Measurements from ENCODE around the gene WWC2. TPM values are rescaled to one million over a fixed set of nuclear protein-coding genes. Genes with fewer than 3 reads are reported as not detected.

The WWC2 gene
- total and polyA plus RNA-seq, 2 experiments from 2014 or later, result 18.8 to 30.2 TPM

DNA sequence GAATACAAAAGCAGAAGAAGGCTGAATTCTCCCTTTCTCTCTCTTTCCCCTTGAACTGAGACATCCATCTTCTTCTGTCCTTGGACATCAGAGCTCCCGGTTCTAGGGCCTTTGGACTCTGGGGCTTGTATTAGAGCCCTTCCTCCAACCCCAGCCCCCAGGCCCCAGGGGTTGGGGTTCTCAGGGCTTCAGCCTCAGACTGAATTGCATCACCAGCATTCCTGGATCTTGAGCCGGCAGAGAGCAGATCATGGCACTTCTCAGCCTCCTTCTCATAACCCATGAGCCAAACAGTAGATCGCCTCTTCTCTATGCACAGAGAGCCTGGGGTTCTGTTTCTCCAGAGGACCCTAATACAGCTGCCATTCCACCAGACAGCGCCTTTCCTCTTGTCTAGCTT is 248.5 kb downstream of the WWC2 start:
- H3K9me3 ChIP-seq (ENCODE audit: low read depth), result no peaks in the 10 kb centered on the region
- TF ChIP-seq, protein P1, sequence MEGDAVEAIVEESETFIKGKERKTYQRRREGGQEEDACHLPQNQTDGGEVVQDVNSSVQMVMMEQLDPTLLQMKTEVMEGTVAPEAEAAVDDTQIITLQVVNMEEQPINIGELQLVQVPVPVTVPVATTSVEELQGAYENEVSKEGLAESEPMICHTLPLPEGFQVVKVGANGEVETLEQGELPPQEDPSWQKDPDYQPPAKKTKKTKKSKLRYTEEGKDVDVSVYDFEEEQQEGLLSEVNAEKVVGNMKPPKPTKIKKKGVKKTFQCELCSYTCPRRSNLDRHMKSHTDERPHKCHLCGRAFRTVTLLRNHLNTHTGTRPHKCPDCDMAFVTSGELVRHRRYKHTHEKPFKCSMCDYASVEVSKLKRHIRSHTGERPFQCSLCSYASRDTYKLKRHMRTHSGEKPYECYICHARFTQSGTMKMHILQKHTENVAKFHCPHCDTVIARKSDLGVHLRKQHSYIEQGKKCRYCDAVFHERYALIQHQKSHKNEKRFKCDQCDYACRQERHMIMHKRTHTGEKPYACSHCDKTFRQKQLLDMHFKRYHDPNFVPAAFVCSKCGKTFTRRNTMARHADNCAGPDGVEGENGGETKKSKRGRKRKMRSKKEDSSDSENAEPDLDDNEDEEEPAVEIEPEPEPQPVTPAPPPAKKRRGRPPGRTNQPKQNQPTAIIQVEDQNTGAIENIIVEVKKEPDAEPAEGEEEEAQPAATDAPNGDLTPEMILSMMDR (IDR thresholded peaks at IDR 0.05; ENCODE audit: low read depth, low read length), result no peak
- H3K4me1 ChIP-seq (ENCODE audit: low read depth), result no peaks in the 10 kb centered on the region
- H3K4me3 ChIP-seq, result no peak overlapping the region
- DNase-seq (ENCODE audit: low read depth in 1 of 2, low spot score in 1 of 2), result peak in 1 of 2 donors; percentile 51
- H3K27ac ChIP-seq, result no peak overlapping the region
- no peaks in the 10 kb centered on the region for H3K27me3 ChIP-seq
- H3K36me3 ChIP-seq, result no peaks in the 10 kb centered on the region

DNA sequence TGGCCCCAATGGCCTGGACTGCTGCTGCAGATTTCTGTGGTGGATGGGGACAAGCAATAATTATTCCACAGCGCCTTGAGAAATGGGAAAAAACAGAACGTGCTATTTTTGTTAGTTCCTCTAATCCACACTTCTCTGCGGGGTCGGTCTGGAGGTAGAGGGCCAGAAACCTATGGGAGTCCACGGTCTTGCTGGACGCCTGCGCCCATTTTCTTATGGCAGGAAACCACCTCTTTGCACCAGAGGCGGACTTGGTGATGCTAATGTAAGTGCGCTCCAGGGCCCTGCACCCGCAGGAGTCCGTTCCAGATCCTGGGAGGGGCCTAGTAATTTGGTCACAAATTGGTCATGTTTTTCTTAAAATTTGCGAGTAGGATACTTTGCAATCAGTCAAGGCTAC is 249.1 kb downstream of the WWC2 start:
- no peaks in the 10 kb centered on the region for H3K27me3 ChIP-seq
- DNase-seq (ENCODE audit: low read depth in 1 of 2, low spot score in 1 of 2), result no peak
- H3K4me1 ChIP-seq (ENCODE audit: low read depth), result no peaks in the 10 kb centered on the region
- H3K27ac ChIP-seq, result no peak overlapping the region
- TF ChIP-seq, protein P1 (IDR thresholded peaks at IDR 0.05; ENCODE audit: low read depth, low read length), result no peak
- no peaks in the 10 kb centered on the region for H3K9me3 ChIP-seq (ENCODE audit: low read depth)
- no peaks in the 10 kb centered on the region for H3K36me3 ChIP-seq
- H3K4me3 ChIP-seq, result no peak overlapping the region

DNA sequence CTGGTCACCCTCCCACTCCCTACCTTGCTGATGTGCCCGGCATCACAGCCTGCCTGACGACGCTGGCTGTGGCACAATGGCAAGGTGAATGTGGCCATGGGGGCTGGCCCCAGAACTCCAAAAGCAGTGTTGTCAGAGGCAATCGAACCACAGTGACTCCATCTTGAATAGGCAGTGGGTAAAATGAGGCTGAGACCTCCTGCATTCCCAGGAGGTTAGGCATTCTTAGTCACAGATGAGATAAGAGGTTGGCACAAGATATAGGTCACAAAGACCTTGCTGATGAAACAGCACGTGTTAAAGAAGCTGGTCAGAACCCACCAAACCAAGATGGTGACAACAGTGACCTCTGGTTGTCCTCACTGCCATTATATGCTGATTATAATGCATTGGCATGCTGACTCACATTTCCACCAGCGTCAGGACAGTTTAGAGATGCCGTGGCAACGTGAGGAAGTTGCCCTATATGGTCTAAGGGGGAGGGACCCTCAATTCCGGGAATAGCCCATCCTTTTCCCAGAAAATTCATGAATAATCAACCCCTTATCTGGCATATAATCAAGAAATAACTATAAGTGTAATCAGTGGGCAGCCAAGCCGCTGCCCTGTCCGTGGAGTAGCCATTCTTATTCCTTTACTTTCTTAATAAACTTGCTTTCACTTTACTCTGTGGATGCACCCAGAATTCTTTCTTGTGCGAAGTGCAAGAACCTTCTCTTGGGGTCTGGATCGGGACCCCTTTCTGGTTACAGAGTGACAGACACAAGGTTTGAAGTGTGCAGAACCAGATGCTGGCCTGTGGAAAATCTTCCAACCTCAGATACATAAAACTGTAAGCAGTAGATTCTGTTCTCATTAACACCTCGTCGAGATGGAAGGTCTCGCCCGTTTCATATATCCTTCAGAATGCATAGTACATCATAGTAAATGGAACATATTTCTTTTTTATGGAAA is 249.9 kb downstream of the WWC2 start:
- H3K9me3 ChIP-seq (ENCODE audit: low read depth), result no peaks in the 10 kb centered on the region
- peak in 1 of 2 donors; percentile 83 for DNase-seq (ENCODE audit: low read depth in 1 of 2, low spot score in 1 of 2)
- no peaks in the 10 kb centered on the region for H3K27me3 ChIP-seq
- no peak overlapping the region for H3K27ac ChIP-seq
- no peak overlapping the region for H3K4me3 ChIP-seq
- no peaks in the 10 kb centered on the region for H3K4me1 ChIP-seq (ENCODE audit: low read depth)
- TF ChIP-seq, protein P1 (IDR thresholded peaks at IDR 0.05; ENCODE audit: low read depth, low read length), result no peak
- no peaks in the 10 kb centered on the region for H3K36me3 ChIP-seq

DNA sequence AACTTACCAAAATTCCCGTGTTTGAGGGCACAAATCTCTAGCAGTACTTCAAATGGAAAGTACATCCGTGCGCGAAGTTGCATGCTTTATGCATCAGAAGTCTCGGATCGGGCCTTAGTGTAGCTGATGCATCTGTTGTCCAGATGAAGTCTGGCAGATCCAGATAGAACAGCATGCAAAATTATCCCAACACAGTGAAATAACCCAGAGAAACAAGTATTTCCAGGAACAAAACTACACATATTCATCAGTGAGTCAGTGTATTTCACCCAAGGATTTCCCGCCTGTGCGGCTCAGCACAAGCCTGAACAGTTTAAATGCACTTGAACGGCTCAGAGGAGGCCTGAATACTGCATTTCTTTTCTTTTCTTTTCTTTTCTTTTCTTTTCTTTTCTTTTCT is 250.6 kb downstream of the WWC2 start:
- TF ChIP-seq, protein P1 (IDR thresholded peaks at IDR 0.05; ENCODE audit: low read depth, low read length), result no peak
- Histone ChIP-seq H3K27me3 (no peaks in the 10 kb centered on the region), H3K36me3 (no peaks in the 10 kb centered on the region), H3K27ac (no peak overlapping the region), H3K4me1 (ENCODE audit: low read depth) (no peaks in the 10 kb centered on the region), H3K4me3 (no peak overlapping the region), H3K9me3 (ENCODE audit: low read depth) (no peaks in the 10 kb centered on the region)
- peak in 1 of 2 donors; percentile 38 for DNase-seq (ENCODE audit: low read depth in 1 of 2, low spot score in 1 of 2)

DNA sequence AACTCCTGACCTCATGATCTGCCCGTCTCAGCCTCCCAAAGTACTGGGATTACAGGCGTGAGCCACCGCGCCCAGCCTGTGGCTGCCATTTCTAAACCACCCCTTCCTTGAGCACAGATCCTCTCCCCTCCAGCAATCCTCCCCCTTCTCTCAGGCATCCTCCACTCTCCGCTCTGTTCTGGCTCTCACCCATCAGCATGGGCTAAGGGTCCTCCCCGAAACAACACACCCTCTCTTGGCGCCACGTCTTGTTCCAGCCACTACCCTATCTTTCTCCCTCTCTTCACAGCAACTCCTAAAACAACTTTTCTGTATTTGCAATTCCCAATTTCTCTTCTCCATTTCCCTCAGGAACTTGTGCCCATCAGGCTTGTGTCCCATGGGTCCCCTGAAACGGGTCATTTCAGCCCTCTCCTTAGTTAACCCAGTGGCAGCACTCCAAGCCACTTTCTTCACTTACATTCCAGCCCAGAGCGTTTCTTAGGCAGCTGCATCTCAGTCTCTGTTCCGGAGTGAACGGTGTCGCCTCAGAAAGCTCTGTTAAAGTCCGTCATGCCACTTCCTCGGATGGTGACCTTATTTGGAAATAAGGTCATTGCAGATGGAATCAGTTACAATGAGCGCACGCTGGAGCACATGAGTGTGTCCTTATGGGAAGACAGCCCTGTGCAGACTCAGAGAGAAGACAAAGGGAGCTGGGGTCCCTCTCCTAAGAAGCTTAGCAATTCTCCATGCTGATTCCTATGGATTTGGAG is 251.4 kb downstream of the WWC2 start:
- TF ChIP-seq, protein P1 (IDR thresholded peaks at IDR 0.05; ENCODE audit: low read depth, low read length), result no peak
- DNase-seq (ENCODE audit: low read depth in 1 of 2, low spot score in 1 of 2), result no peak

More for the DNA sequence above, 251.4 kb downstream of the WWC2 start:
- Histone ChIP-seq H3K27me3 (no peaks in the 10 kb centered on the region), H3K4me3 (no peak overlapping the region), H3K36me3 (no peaks in the 10 kb centered on the region), H3K27ac (no peak overlapping the region), H3K4me1 (ENCODE audit: low read depth) (no peaks in the 10 kb centered on the region), H3K9me3 (ENCODE audit: low read depth) (no peaks in the 10 kb centered on the region)

Data from cardiac muscle cell (in vitro differentiated cells and primary cell).